ENCODE measurements around the gene TNS1. TPM values are rescaled to one million over a fixed set of nuclear protein-coding genes. Genes with fewer than 3 reads are reported as not detected.
"Not testable (repeated sequence)": the region's sequence is repeated elsewhere in the genome, so short reads cannot be mapped to it uniquely, and the experiment has no call there.

TNS1 gene
- total and polyA plus RNA-seq, 2 experiments from 2014 or later: 16.2 to 27.6 TPM

GRCh38 chr2:218036371-218036770, 33.6 kb upstream of the TNS1 start:
- WGBS (ENCODE audit: low lambda C conversion rate, missing lambda C conversion rate): 68% methylated on average over 5 of the region's 5 CpGs

DNA sequence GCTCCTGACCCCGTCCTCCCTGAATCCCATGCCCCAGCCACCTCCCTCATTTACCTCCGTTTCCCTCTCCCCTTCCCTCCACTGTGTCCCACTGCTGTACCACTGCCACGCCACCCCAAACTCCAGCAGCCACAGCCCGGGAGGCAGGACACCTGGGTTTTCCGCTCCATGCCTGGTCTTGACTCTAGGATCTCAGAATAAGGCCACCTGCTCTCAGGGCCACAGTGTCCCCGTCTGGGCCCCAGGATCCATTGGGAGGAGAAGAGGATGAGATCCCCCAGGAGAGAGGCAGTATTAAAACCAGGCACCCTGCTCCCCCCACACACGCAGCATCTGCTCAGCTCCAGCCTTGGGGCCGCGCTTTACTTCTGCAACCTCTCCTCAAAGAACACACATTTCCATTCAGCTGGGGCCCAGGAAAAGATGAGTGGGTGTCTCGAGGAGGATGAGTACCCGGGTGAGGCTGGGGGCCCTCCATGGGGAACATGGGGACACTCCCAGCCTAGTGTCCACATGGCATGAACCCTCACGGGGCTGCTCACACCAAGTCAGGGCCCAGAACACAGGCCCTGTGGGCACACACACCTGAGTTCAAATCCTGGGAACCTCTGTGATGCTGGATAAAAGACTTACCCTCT, 32.8 kb upstream of the TNS1 start:
- H3K4me2 ChIP-seq: no peak overlapping the region
- H3K9me3 ChIP-seq (ENCODE audit: low read depth): no peaks in the 10 kb centered on the region
- TF ChIP-seq EZH2 (IDR thresholded peaks at IDR 0.05; ENCODE audit: borderline replicate concordance) (no peak), EZH2phosphoT487 (IDR thresholded peaks at IDR 0.05; ENCODE audit: low read depth, severe bottlenecking, unreplicated experiment) (no peak)
- TF ChIP-seq, protein P1, sequence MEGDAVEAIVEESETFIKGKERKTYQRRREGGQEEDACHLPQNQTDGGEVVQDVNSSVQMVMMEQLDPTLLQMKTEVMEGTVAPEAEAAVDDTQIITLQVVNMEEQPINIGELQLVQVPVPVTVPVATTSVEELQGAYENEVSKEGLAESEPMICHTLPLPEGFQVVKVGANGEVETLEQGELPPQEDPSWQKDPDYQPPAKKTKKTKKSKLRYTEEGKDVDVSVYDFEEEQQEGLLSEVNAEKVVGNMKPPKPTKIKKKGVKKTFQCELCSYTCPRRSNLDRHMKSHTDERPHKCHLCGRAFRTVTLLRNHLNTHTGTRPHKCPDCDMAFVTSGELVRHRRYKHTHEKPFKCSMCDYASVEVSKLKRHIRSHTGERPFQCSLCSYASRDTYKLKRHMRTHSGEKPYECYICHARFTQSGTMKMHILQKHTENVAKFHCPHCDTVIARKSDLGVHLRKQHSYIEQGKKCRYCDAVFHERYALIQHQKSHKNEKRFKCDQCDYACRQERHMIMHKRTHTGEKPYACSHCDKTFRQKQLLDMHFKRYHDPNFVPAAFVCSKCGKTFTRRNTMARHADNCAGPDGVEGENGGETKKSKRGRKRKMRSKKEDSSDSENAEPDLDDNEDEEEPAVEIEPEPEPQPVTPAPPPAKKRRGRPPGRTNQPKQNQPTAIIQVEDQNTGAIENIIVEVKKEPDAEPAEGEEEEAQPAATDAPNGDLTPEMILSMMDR (IDR thresholded peaks at IDR 0.05; ENCODE audit: poor library complexity): no peak
- no peak for DNase-seq (ENCODE audit: low spot score)
- no peaks in the 10 kb centered on the region for H3K36me3 ChIP-seq (replicated peaks; ENCODE audit: insufficient read depth, low read depth)
- no peaks in the 10 kb centered on the region for H3K79me2 ChIP-seq
- H2AFZ ChIP-seq: no peak overlapping the region
- H3K4me3 ChIP-seq: no peak overlapping the region
- H3K9me2 ChIP-seq (replicated peaks; ENCODE audit: insufficient read depth): no peaks in the 10 kb centered on the region
- H3K27me3 ChIP-seq: peaks cover 47% of the 10 kb centered on the region
- no peaks in the 10 kb centered on the region for H4K20me1 ChIP-seq (ENCODE audit: insufficient read depth, poor library complexity, severe bottlenecking)
- H3K4me1 ChIP-seq (ENCODE audit: insufficient read depth): peaks cover 10% of the 10 kb centered on the region
- H3K27ac ChIP-seq: no peak overlapping the region
- 89% methylated on average over 12 of the region's 12 CpGs for WGBS (ENCODE audit: low lambda C conversion rate, missing lambda C conversion rate)

More at GRCh38 chr2:218036371-218036770, 33.6 kb upstream of the TNS1 start:
- TF ChIP-seq EZH2phosphoT487 (IDR thresholded peaks at IDR 0.05; ENCODE audit: low read depth, severe bottlenecking, unreplicated experiment) (no peak), EZH2 (IDR thresholded peaks at IDR 0.05; ENCODE audit: borderline replicate concordance) (no peak)
- no peak for DNase-seq (ENCODE audit: low spot score)
- Histone ChIP-seq H3K4me3 (no peak overlapping the region), H3K36me3 (replicated peaks; ENCODE audit: insufficient read depth, low read depth) (no peaks in the 10 kb centered on the region), H3K4me2 (no peak overlapping the region), H3K79me2 (no peaks in the 10 kb centered on the region), H3K4me1 (ENCODE audit: insufficient read depth) (peaks cover 10% of the 10 kb centered on the region), H3K9me2 (replicated peaks; ENCODE audit: insufficient read depth) (no peaks in the 10 kb centered on the region), H3K27me3 (peaks cover 47% of the 10 kb centered on the region), H3K9me3 (ENCODE audit: low read depth) (no peaks in the 10 kb centered on the region), H3K27ac (no peak overlapping the region), H2AFZ (no peak overlapping the region), H4K20me1 (ENCODE audit: insufficient read depth, poor library complexity, severe bottlenecking) (no peaks in the 10 kb centered on the region)

- peak overlapping the region; percentile 33 for H2AFZ ChIP-seq
- not testable (repeated sequence) for H3K9me3 ChIP-seq (ENCODE audit: low read depth); H3K79me2 ChIP-seq; H3K4me3 ChIP-seq; H3K9me2 ChIP-seq (replicated peaks; ENCODE audit: insufficient read depth); H3K36me3 ChIP-seq (replicated peaks; ENCODE audit: insufficient read depth, low read depth); H4K20me1 ChIP-seq (ENCODE audit: insufficient read depth, poor library complexity, severe bottlenecking); H3K27ac ChIP-seq
- peak overlapping the region; percentile 83 for H3K4me2 ChIP-seq
- H3K27me3 ChIP-seq: peaks cover 41% of the 10 kb centered on the region
- peak; percentile 83 for DNase-seq (ENCODE audit: low spot score)
- H3K4me1 ChIP-seq (ENCODE audit: insufficient read depth): peaks cover 10% of the 10 kb centered on the region
- 23% methylated on average over 22 of the region's 24 CpGs for WGBS (ENCODE audit: low lambda C conversion rate, missing lambda C conversion rate)
- TF ChIP-seq, protein P1 (IDR thresholded peaks at IDR 0.05; ENCODE audit: poor library complexity): peak; percentile 77
Observed at GRCh38 chr2:218034497-218035213, 31.9 kb upstream of the TNS1 start.

Data from hepatocyte (in vitro differentiated cells).